ENCODE data around the gene LNX1. TPM values are rescaled to one million over a fixed set of nuclear protein-coding genes. Genes with fewer than 3 reads are reported as not detected.

The LNX1 gene
- total RNA-seq, 1 donor from 2014 or later = 4.4 TPM

- Mint-ChIP-seq H3K36me3 (ENCODE audit: low read depth, unreplicated experiment) (no peaks in the 10 kb centered on the region), H3K9me3 (ENCODE audit: unreplicated experiment) (peaks cover 4% of the 10 kb centered on the region), H3K27ac (ENCODE audit: unreplicated experiment) (no peak overlapping the region), H3K27me3 (ENCODE audit: low read depth, unreplicated experiment) (no peaks in the 10 kb centered on the region), H3K4me3 (ENCODE audit: unreplicated experiment) (no peak overlapping the region), H3K4me1 (ENCODE audit: low read depth, unreplicated experiment) (no peaks in the 10 kb centered on the region)
- no peak overlapping the region for H3K27ac ChIP-seq (ENCODE audit: low read depth, low read length)
- DNase-seq (ENCODE audit: low read depth) (no peak), FAIRE-seq (no peak)
- H2AFZ ChIP-seq (ENCODE audit: low read depth, low read length) = no peak overlapping the region
- no peak for TF ChIP-seq EZH2 (IDR thresholded peaks at IDR 0.05; ENCODE audit: insufficient read depth, low read length)
- TF ChIP-seq, protein P1, sequence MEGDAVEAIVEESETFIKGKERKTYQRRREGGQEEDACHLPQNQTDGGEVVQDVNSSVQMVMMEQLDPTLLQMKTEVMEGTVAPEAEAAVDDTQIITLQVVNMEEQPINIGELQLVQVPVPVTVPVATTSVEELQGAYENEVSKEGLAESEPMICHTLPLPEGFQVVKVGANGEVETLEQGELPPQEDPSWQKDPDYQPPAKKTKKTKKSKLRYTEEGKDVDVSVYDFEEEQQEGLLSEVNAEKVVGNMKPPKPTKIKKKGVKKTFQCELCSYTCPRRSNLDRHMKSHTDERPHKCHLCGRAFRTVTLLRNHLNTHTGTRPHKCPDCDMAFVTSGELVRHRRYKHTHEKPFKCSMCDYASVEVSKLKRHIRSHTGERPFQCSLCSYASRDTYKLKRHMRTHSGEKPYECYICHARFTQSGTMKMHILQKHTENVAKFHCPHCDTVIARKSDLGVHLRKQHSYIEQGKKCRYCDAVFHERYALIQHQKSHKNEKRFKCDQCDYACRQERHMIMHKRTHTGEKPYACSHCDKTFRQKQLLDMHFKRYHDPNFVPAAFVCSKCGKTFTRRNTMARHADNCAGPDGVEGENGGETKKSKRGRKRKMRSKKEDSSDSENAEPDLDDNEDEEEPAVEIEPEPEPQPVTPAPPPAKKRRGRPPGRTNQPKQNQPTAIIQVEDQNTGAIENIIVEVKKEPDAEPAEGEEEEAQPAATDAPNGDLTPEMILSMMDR (IDR thresholded peaks at IDR 0.05; ENCODE audit: insufficient read depth, low read depth, low read length) = no peak
- H3K4me1 ChIP-seq (ENCODE audit: insufficient read depth, low read length) = no peaks in the 10 kb centered on the region
- no peaks in the 10 kb centered on the region for H3K79me2 ChIP-seq (ENCODE audit: insufficient read depth, low read length)
- H3K4me3 ChIP-seq (ENCODE audit: insufficient read depth, low read depth, low read length) = no peak overlapping the region
- H3K36me3 ChIP-seq (ENCODE audit: insufficient read depth, low read length) = no peaks in the 10 kb centered on the region
- H4K20me1 ChIP-seq (ENCODE audit: insufficient read depth, low read length) = no peaks in the 10 kb centered on the region
- peaks cover 12% of the 10 kb centered on the region for H3K27me3 ChIP-seq (ENCODE audit: insufficient read depth, low read length)
- no peak overlapping the region for H3K9ac ChIP-seq (ENCODE audit: low read length)
- H3K9me3 ChIP-seq (ENCODE audit: insufficient read depth, low read depth, low read length) = no peaks in the 10 kb centered on the region
- H3K4me2 ChIP-seq (ENCODE audit: low read length) = no peak overlapping the region
Observed at GRCh38 chr4:53514509-53514908, 76.8 kb downstream of the LNX1 start.

- Mint-ChIP-seq H3K4me3 (ENCODE audit: unreplicated experiment) (no peak overlapping the region), H3K4me1 (ENCODE audit: low read depth, unreplicated experiment) (peaks cover 12% of the 10 kb centered on the region), H3K27me3 (ENCODE audit: low read depth, unreplicated experiment) (no peaks in the 10 kb centered on the region), H3K27ac (ENCODE audit: unreplicated experiment) (no peak overlapping the region), H3K36me3 (ENCODE audit: low read depth, unreplicated experiment) (no peaks in the 10 kb centered on the region), H3K9me3 (ENCODE audit: unreplicated experiment) (peaks cover 4% of the 10 kb centered on the region)
- Histone ChIP-seq H3K4me2 (ENCODE audit: low read length) (no peak overlapping the region), H4K20me1 (ENCODE audit: insufficient read depth, low read length) (no peaks in the 10 kb centered on the region), H3K4me3 (ENCODE audit: insufficient read depth, low read depth, low read length) (no peak overlapping the region), H3K36me3 (ENCODE audit: insufficient read depth, low read length) (no peaks in the 10 kb centered on the region), H3K9ac (ENCODE audit: low read length) (no peak overlapping the region), H3K9me3 (ENCODE audit: insufficient read depth, low read depth, low read length) (no peaks in the 10 kb centered on the region), H3K79me2 (ENCODE audit: insufficient read depth, low read length) (no peaks in the 10 kb centered on the region), H3K27ac (ENCODE audit: low read depth, low read length) (no peak overlapping the region), H3K27me3 (ENCODE audit: insufficient read depth, low read length) (peaks cover 12% of the 10 kb centered on the region), H2AFZ (ENCODE audit: low read depth, low read length) (no peak overlapping the region), H3K4me1 (ENCODE audit: insufficient read depth, low read length) (peaks cover 11% of the 10 kb centered on the region)
- DNase-seq (ENCODE audit: low read depth) (no peak), FAIRE-seq (no peak)
- TF ChIP-seq EZH2 (IDR thresholded peaks at IDR 0.05; ENCODE audit: insufficient read depth, low read length) = no peak
- TF ChIP-seq, protein P1 (IDR thresholded peaks at IDR 0.05; ENCODE audit: insufficient read depth, low read depth, low read length) = no peak
Observed at GRCh38 chr4:53512608-53513007, 78.7 kb downstream of the LNX1 start.

- H2AFZ ChIP-seq (ENCODE audit: low read depth, low read length) = no peak overlapping the region
- no peaks in the 10 kb centered on the region for H3K36me3 ChIP-seq (ENCODE audit: insufficient read depth, low read length)
- no peaks in the 10 kb centered on the region for H3K79me2 ChIP-seq (ENCODE audit: insufficient read depth, low read length)
- TF ChIP-seq, protein P1 (IDR thresholded peaks at IDR 0.05; ENCODE audit: insufficient read depth, low read depth, low read length) = no peak
- no peak for TF ChIP-seq EZH2 (IDR thresholded peaks at IDR 0.05; ENCODE audit: insufficient read depth, low read length)
- no peak overlapping the region for H3K4me2 ChIP-seq (ENCODE audit: low read length)
- Mint-ChIP-seq H3K27ac (ENCODE audit: unreplicated experiment) (no peak overlapping the region), H3K36me3 (ENCODE audit: low read depth, unreplicated experiment) (no peaks in the 10 kb centered on the region), H3K4me1 (ENCODE audit: low read depth, unreplicated experiment) (peaks cover 17% of the 10 kb centered on the region), H3K9me3 (ENCODE audit: unreplicated experiment) (peaks cover 4% of the 10 kb centered on the region), H3K27me3 (ENCODE audit: low read depth, unreplicated experiment) (no peaks in the 10 kb centered on the region), H3K4me3 (ENCODE audit: unreplicated experiment) (no peak overlapping the region)
- peaks cover 18% of the 10 kb centered on the region for H3K4me1 ChIP-seq (ENCODE audit: insufficient read depth, low read length)
- H3K9ac ChIP-seq (ENCODE audit: low read length) = no peak overlapping the region
- H3K9me3 ChIP-seq (ENCODE audit: insufficient read depth, low read depth, low read length) = no peaks in the 10 kb centered on the region
- H3K27ac ChIP-seq (ENCODE audit: low read depth, low read length) = no peak overlapping the region
- H4K20me1 ChIP-seq (ENCODE audit: insufficient read depth, low read length) = no peaks in the 10 kb centered on the region
- FAIRE-seq (no peak), DNase-seq (ENCODE audit: low read depth) (peak; percentile 70)
- no peak overlapping the region for H3K4me3 ChIP-seq (ENCODE audit: insufficient read depth, low read depth, low read length)
- H3K27me3 ChIP-seq (ENCODE audit: insufficient read depth, low read length) = peaks cover 5% of the 10 kb centered on the region
Observed at GRCh38 chr4:53511014-53511413, 80.3 kb downstream of the LNX1 start.
